GM23338 (cell line): ENCODE results near the gene MMP15. TPM values are rescaled to one million over a fixed set of nuclear protein-coding genes. Genes with fewer than 3 reads are reported as not detected.

Experiments used
- ATAC-seq: fragments of 200-7000 bp; cut with Tn5 transposase; 3 replicates; pipeline ENCODE4 v1.9.1; 2020
- DNase-seq: peaks from one replicate; pipeline ENCODE4 v3.0.0-alpha.2; 2015; ENCODE audit warnings: low spot score
- H2AFZ ChIP-seq: fragments of 200-600 bp; sonication (generic); 2 replicates; pipeline ENCODE4 v1.8.0; 2016; ENCODE audit warnings: antibody characterized with exemption, mild to moderate bottlenecking, moderate library complexity
- H3F3A ChIP-seq: fragments of 200-600 bp; sonication (generic); replicated peaks from 2 replicates; pipeline ENCODE4 v1.8.0; 2017; ENCODE audit warnings: antibody characterized with exemption, mixed run types, low read depth
- H3K27ac ChIP-seq: fragments of 200-600 bp; sonication (generic); 2 replicates; pipeline ENCODE4 v1.6.1; 2016; ENCODE audit warnings: low read depth
- H3K27me3 ChIP-seq: fragments of 200-600 bp; sonication (generic); 2 replicates; pipeline ENCODE4 v1.8.0; 2016; ENCODE audit warnings: mild to moderate bottlenecking, mixed run types, moderate library complexity; ENCODE audit not compliant: insufficient read depth
- H3K36me3 ChIP-seq: fragments of 200-600 bp; sonication (generic); 2 replicates; pipeline ENCODE4 v1.8.0; 2016; ENCODE audit warnings: mild to moderate bottlenecking; ENCODE audit not compliant: insufficient read depth
- H3K4me1 ChIP-seq: fragments of 200-600 bp; sonication (generic); 2 replicates; pipeline ENCODE4 v1.8.0; 2016; ENCODE audit warnings: mild to moderate bottlenecking, moderate library complexity; ENCODE audit not compliant: insufficient read depth
- H3K4me2 ChIP-seq: fragments of 200-600 bp; sonication (generic); 2 replicates; pipeline ENCODE4 v1.7.1; 2017; ENCODE audit warnings: mixed run types
- H3K4me3 ChIP-seq: fragments of 200-600 bp; sonication (generic); 2 replicates; pipeline ENCODE4 v1.6.1; 2016; ENCODE audit warnings: mixed run types
- H3K79me2 ChIP-seq: fragments of 200-600 bp; sonication (generic); replicated peaks from 2 replicates; pipeline ENCODE4 v1.8.0; 2017; ENCODE audit warnings: mild to moderate bottlenecking; ENCODE audit not compliant: insufficient read depth
- H3K9me2 ChIP-seq: fragments of 200-600 bp; sonication (generic); 2 replicates; pipeline ENCODE4 v1.8.0; 2017; ENCODE audit not compliant: insufficient read depth
- H4K20me1 ChIP-seq: fragments of 200-600 bp; sonication (generic); replicated peaks from 2 replicates; pipeline ENCODE4 v1.8.0; 2017; ENCODE audit warnings: mild to moderate bottlenecking; ENCODE audit not compliant: insufficient read depth
- H3K27ac Mint-ChIP-seq: 2 replicates; pipeline ENCODE4 v1.8.0; 2020; ENCODE audit warnings: inconsistent platforms, mild to moderate bottlenecking, moderate library complexity, mixed read lengths
- H3K27me3 Mint-ChIP-seq: 3 replicates; pipeline ENCODE4 v1.8.0; 2022; ENCODE audit warnings: low read depth, mild to moderate bottlenecking, moderate library complexity, mixed read lengths, inconsistent platforms; ENCODE audit not compliant: insufficient read depth, poor library complexity
- H3K36me3 Mint-ChIP-seq: 3 replicates; pipeline ENCODE4 v1.8.0; 2021; ENCODE audit warnings: low read depth, mild to moderate bottlenecking, inconsistent platforms, moderate library complexity, mixed read lengths
- H3K4me1 Mint-ChIP-seq: 3 replicates; pipeline ENCODE4 v1.8.0; 2020; ENCODE audit warnings: mild to moderate bottlenecking, inconsistent platforms, mixed read lengths
- H3K4me3 Mint-ChIP-seq: 3 replicates; pipeline ENCODE4 v1.8.0; 2021; ENCODE audit warnings: moderate library complexity, mild to moderate bottlenecking, inconsistent platforms, mixed read lengths
- H3K9me3 Mint-ChIP-seq: 3 replicates; pipeline ENCODE4 v1.8.0; 2020; ENCODE audit warnings: moderate library complexity, mild to moderate bottlenecking, inconsistent platforms, mixed read lengths
- CREB1 ChIP-seq: fragments of 250-450 bp; sonication (Bioruptor Pico); IDR thresholded peaks from 2 replicates; pipeline ENCODE4 v1.5.0; 2020; ENCODE audit warnings: low read depth, mild to moderate bottlenecking, moderate library complexity
- CTCF ChIP-seq, 2 experiments: fragments of 200-600 bp in 1 of 2; sonication (generic) in 1 of 2; conservative IDR thresholded peaks; 2 replicates each; pipeline versions ENCODE4 v1.5.1 to v1.6.1; 2016 to 2017; ENCODE audit warnings: antibody characterized with exemption in 2 of 2, low read depth in 2 of 2, mild to moderate bottlenecking in 2 of 2, moderate library complexity in 1 of 2
- ETS1 ChIP-seq: IDR thresholded peaks from 2 replicates; pipeline ENCODE4 v1.6.1; 2016; ENCODE audit warnings: antibody characterized with exemption
- EZH2 ChIP-seq: fragments of 200-600 bp; sonication (generic); IDR thresholded peaks from one replicate; pipeline ENCODE4 v1.8.0; 2017; ENCODE audit warnings: antibody characterized with exemption, mild to moderate bottlenecking, low read depth; ENCODE audit not compliant: unreplicated experiment
- EZH2phosphoT487 ChIP-seq: fragments of 200-600 bp; sonication (generic); IDR thresholded peaks from one replicate; pipeline ENCODE4 v1.8.1; 2018; ENCODE audit warnings: antibody characterized with exemption; ENCODE audit not compliant: unreplicated experiment
- JUNB ChIP-seq: IDR thresholded peaks from one replicate; pipeline ENCODE4 v1.6.1; 2016; ENCODE audit warnings: antibody characterized with exemption; ENCODE audit not compliant: unreplicated experiment
- NANOG ChIP-seq: IDR thresholded peaks from 2 replicates; pipeline ENCODE4 v1.6.1; 2016; ENCODE audit warnings: antibody characterized with exemption, borderline replicate concordance
- POLR2AphosphoS5 ChIP-seq: IDR thresholded peaks from 2 replicates; pipeline ENCODE4 v1.6.1; 2016; ENCODE audit warnings: antibody characterized with exemption, low read depth
- REST ChIP-seq: IDR thresholded peaks from one replicate; pipeline ENCODE4 v1.6.1; 2018; ENCODE audit warnings: antibody characterized with exemption; ENCODE audit not compliant: unreplicated experiment
- STAT1 ChIP-seq: IDR thresholded peaks from one replicate; pipeline ENCODE4 v1.6.1; 2016; ENCODE audit warnings: antibody characterized with exemption; ENCODE audit not compliant: unreplicated experiment
- ZNF114 ChIP-seq: fragments of 250-450 bp; sonication (Bioruptor Pico); IDR thresholded peaks from 2 replicates; pipeline ENCODE4 v1.5.0; 2020; ENCODE audit warnings: mild to moderate bottlenecking, moderate library complexity
- ZNF331 ChIP-seq: fragments of 250-450 bp; sonication (Bioruptor Pico); IDR thresholded peaks from 2 replicates; pipeline ENCODE4 v1.5.0; 2020; ENCODE audit warnings: low read depth, mild to moderate bottlenecking, moderate library complexity
- ZNF462 ChIP-seq: fragments of 250-450 bp; sonication (Bioruptor Pico); IDR thresholded peaks from 2 replicates; pipeline ENCODE4 v1.5.0; 2020; ENCODE audit warnings: mild to moderate bottlenecking, moderate library complexity
- polyA plus RNA-seq: library from polyadenylated mRNA; unstranded; fragments of >200 nt; fragmentation: Nextera tagmentation; extraction: Ambion mirVana; gene quantifications from 2 replicates; pipeline ENCODE4 v1.2.1, GENCODE V29; 2016
- total RNA-seq: library from RNA; depleted of rRNA; stranded (reverse); fragments of >200 nt; shearing (Covaris generic); gene quantifications from 2 replicates; pipeline ENCODE4 v1.2.3, GENCODE V29; 2014

Gene MMP15
- total and polyA plus RNA-seq, 2 experiments from 2014 or later: 10.9 to 79.1 TPM

GRCh38 chr16:57979006-57979585, 46.5 kb upstream of the MMP15 start:
- H3K4me3 Mint-ChIP-seq: no peak overlapping the region
- no peaks in the 10 kb centered on the region for H3K9me3 Mint-ChIP-seq
- peaks cover 4% of the 10 kb centered on the region; the same call in 1 of the 3 replicates for H3K4me1 Mint-ChIP-seq
- peaks cover 10% of the 10 kb centered on the region for H3K27me3 Mint-ChIP-seq
- peaks cover 9% of the 10 kb centered on the region for H3K27me3 ChIP-seq
- no peaks in the 10 kb centered on the region for H3K79me2 ChIP-seq
- H3K4me1 ChIP-seq: no peaks in the 10 kb centered on the region
- no peaks in the 10 kb centered on the region for H3K36me3 Mint-ChIP-seq
- no peak overlapping the region for H2AFZ ChIP-seq
- H3K4me2 ChIP-seq: no peak overlapping the region
- ATAC-seq: no peak
- no peak overlapping the region for H3K4me3 ChIP-seq
- H3K27ac ChIP-seq: no peak overlapping the region
- H3K27ac Mint-ChIP-seq: no peak overlapping the region
- no peaks in the 10 kb centered on the region for H3K36me3 ChIP-seq
- H3K9me2 ChIP-seq: no peaks in the 10 kb centered on the region
- DNase-seq: no peak
- TF ChIP-seq STAT1 (no peak), JUNB (no peak), CTCF (conservative IDR thresholded peaks at IDR 0.05; ENCODE audit: low read depth in 2 of 2) (no peak), ETS1 (no peak), POLR2AphosphoS5 (no peak), REST (no peak), ZNF114 (CRISPR knock-in tag) (no peak), EZH2 (no peak), EZH2phosphoT487 (no peak), ZNF462 (CRISPR knock-in tag) (no peak), CREB1 (CRISPR knock-in tag) (no peak), NANOG (no peak), ZNF331 (no peak)
- no peaks in the 10 kb centered on the region for H3F3A ChIP-seq
- H4K20me1 ChIP-seq: no peaks in the 10 kb centered on the region
